A673 (cell line): ENCODE measurements around the gene C6. TPM values are rescaled to one million over a fixed set of nuclear protein-coding genes. Genes with fewer than 3 reads are reported as not detected.

Experiments
- BruUV-seq: library from RNA; stranded (reverse); fragments of 400-500 nt; replicated peaks from 2 replicates; lab custom pipeline; 2021; lab: Mats Ljungman, UMichigan
- CTCF ChIA-PET: fragments of 300-600 bp; sonication (Branson Sonifier 250); formaldehyde crosslinking; loops from one replicate; lab custom pipeline; 2022; ENCODE audit warnings: antibody characterized with exemption; lab: Charles Lee
- POLR2A ChIA-PET: fragments of 300-600 bp; sonication (Branson Sonifier 250); formaldehyde crosslinking; loops from one replicate; lab custom pipeline; 2022; ENCODE audit warnings: antibody characterized with exemption; ENCODE audit not compliant: low non-redundant PET; lab: Charles Lee
- DNase-seq: peaks from one replicate; pipeline ENCODE4 v3.0.0-alpha.2; 2015; ENCODE audit warnings: low spot score
- H3K27ac ChIP-seq: fragments of 200-600 bp; sonication (generic); 2 replicates; pipeline ENCODE4 v1.5.1; 2016; ENCODE audit warnings: mixed run types, low read depth, mild to moderate bottlenecking, mixed read lengths, antibody characterized with exemption, low read length; ENCODE audit not compliant: poor library complexity, severe bottlenecking
- H3K27me3 ChIP-seq: fragments of 200-600 bp; sonication (generic); replicated peaks from 2 replicates; pipeline ENCODE4 v1.6.1; 2017; ENCODE audit warnings: mixed run types, low read depth, mild to moderate bottlenecking, mixed read lengths, antibody characterized with exemption, low read length; ENCODE audit not compliant: insufficient read depth, poor library complexity
- H3K36me3 ChIP-seq: fragments of 200-600 bp; sonication (generic); 2 replicates; pipeline ENCODE4 v1.6.1; 2016; ENCODE audit warnings: mixed run types, mild to moderate bottlenecking, mixed read lengths, antibody characterized with exemption, low read length; ENCODE audit not compliant: insufficient read depth, poor library complexity, severe bottlenecking
- H3K4me1 ChIP-seq: fragments of 200-600 bp; sonication (generic); 2 replicates; pipeline ENCODE4 v1.6.1; 2017; ENCODE audit warnings: mixed run types, mild to moderate bottlenecking, mixed read lengths, antibody characterized with exemption, low read length; ENCODE audit not compliant: insufficient read depth, poor library complexity, severe bottlenecking
- H3K4me3 ChIP-seq: fragments of 200-600 bp; sonication (generic); 2 replicates; pipeline ENCODE4 v1.5.1; 2016; ENCODE audit warnings: low read depth, mixed run types, mild to moderate bottlenecking, mixed read lengths, low read length; ENCODE audit not compliant: poor library complexity, severe bottlenecking
- H3K9me3 ChIP-seq: fragments of 200-600 bp; sonication (generic); 2 replicates; pipeline ENCODE4 v1.6.1; 2016; ENCODE audit warnings: mixed run types, low read depth, mild to moderate bottlenecking, mixed read lengths, antibody characterized with exemption, low read length; ENCODE audit not compliant: poor library complexity, severe bottlenecking
- EZH2 ChIP-seq: fragments of 200-600 bp; sonication (generic); IDR thresholded peaks from 2 replicates; pipeline ENCODE4 v1.6.1; 2017; ENCODE audit warnings: borderline replicate concordance, low read depth, mild to moderate bottlenecking, mixed read lengths, antibody characterized with exemption, low read length; ENCODE audit not compliant: poor library complexity, severe bottlenecking
- intact Hi-C: fragments of 100-400 bp; cut with micrococcal nuclease; formaldehyde crosslinking; loops from one replicate; pipeline ENCODE4 v1.10.0; 2022; ENCODE audit not compliant: unreplicated experiment
- total RNA-seq: library from RNA; stranded (reverse); gene quantifications from 2 replicates; pipeline ENCODE4 v1.2.3, GENCODE V29; 2021
- TF ChIP-seq, protein P1 (sequence below): fragments of 300-800, 200-600 bp; sonication (generic); conservative IDR thresholded peaks from 2 replicates; pipeline ENCODE4 v1.5.1; 2017; ENCODE audit warnings: low read depth, mild to moderate bottlenecking, antibody characterized with exemption, low read length, moderate library complexity, mixed read lengths

C6 gene
- total RNA-seq, 1 experiment from 2014 or later: 6.1 TPM

- Histone ChIP-seq H3K9me3 (no peaks in the 10 kb centered on the region), H3K4me1 (no peaks in the 10 kb centered on the region), H3K27me3 (no peaks in the 10 kb centered on the region), H3K4me3 (no peak overlapping the region), H3K27ac (no peak overlapping the region), H3K36me3 (no peaks in the 10 kb centered on the region)
- no TSS peak for BruUV-seq
- intact Hi-C loops: no loop called here
- TF ChIP-seq, protein P1, sequence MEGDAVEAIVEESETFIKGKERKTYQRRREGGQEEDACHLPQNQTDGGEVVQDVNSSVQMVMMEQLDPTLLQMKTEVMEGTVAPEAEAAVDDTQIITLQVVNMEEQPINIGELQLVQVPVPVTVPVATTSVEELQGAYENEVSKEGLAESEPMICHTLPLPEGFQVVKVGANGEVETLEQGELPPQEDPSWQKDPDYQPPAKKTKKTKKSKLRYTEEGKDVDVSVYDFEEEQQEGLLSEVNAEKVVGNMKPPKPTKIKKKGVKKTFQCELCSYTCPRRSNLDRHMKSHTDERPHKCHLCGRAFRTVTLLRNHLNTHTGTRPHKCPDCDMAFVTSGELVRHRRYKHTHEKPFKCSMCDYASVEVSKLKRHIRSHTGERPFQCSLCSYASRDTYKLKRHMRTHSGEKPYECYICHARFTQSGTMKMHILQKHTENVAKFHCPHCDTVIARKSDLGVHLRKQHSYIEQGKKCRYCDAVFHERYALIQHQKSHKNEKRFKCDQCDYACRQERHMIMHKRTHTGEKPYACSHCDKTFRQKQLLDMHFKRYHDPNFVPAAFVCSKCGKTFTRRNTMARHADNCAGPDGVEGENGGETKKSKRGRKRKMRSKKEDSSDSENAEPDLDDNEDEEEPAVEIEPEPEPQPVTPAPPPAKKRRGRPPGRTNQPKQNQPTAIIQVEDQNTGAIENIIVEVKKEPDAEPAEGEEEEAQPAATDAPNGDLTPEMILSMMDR: no peak
- TF ChIP-seq EZH2: no peak
- ChIA-PET POLR2A (no interaction called here), CTCF (no interaction called here)
- no peak for DNase-seq
Measured at GRCh38 chr5:41246376-41246775, 33.0 kb upstream of the C6 start.

DNA sequence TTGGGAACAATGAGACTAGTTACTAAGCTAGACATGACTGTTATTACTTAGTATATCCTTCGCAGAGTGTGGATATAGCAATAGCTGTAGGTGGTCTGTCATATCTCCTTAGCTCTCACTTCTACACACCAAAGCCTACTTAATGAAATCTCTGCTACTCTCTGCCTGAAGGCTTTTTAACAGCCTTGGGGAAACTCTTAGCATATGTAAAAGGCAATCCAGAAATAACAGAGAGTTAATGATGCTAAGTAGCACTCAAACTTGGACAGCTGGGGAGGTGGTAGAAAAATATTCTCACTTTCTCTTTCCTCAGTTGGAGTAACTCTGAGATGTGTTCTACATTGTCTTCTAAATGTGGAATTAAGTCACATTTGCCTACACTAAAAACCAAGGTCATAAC lies 30.2 kb upstream of the C6 start:
- H3K36me3 ChIP-seq: no peaks in the 10 kb centered on the region
- H3K9me3 ChIP-seq: peaks cover 7% of the 10 kb centered on the region
- H3K27ac ChIP-seq: no peak overlapping the region
- no peak overlapping the region for H3K4me3 ChIP-seq
- BruUV-seq: no TSS peak
- intact Hi-C loops: loop anchor here (2.0 kb wide), 1 partner anchor 15 kb away; no protein-coding TSS in a partner anchor
- POLR2A ChIA-PET: no interaction called here
- H3K4me1 ChIP-seq: no peaks in the 10 kb centered on the region
- TF ChIP-seq, protein P1: no peak
- DNase-seq: no peak
- CTCF ChIA-PET: no interaction called here
- H3K27me3 ChIP-seq: no peaks in the 10 kb centered on the region

- Histone ChIP-seq H3K4me3 (no peak overlapping the region), H3K4me1 (no peaks in the 10 kb centered on the region), H3K36me3 (no peaks in the 10 kb centered on the region), H3K27me3 (no peaks in the 10 kb centered on the region), H3K27ac (no peak overlapping the region), H3K9me3 (peaks cover 9% of the 10 kb centered on the region)
- intact Hi-C loops: no loop called here
- no TSS peak for BruUV-seq
- ChIA-PET CTCF (no interaction called here), POLR2A (no interaction called here)
- no peak for DNase-seq
- TF ChIP-seq EZH2: no peak
- TF ChIP-seq, protein P1: no peak
Measured at GRCh38 chr5:41240985-41241384, 27.7 kb upstream of the C6 start.
